Loucy (cell line): Measurements from ENCODE around the gene PPP2R2B.

Experiments used
- H2AFZ ChIP-seq: fragments of 200-600 bp; sonication (generic); 2 replicates; pipeline ENCODE4 v1.6.0; 2016; ENCODE audit warnings: antibody characterized with exemption, mild to moderate bottlenecking, low read length, moderate library complexity
- H3F3A ChIP-seq: fragments of 200-600 bp; 2 replicates; pipeline ENCODE4 v1.6.0; 2016; ENCODE audit warnings: antibody characterized with exemption, low read depth, mild to moderate bottlenecking
- H3K27me3 ChIP-seq: fragments of 200-600 bp; sonication (generic); 2 replicates; pipeline ENCODE4 v1.6.1; 2014; ENCODE audit warnings: low read length, mild to moderate bottlenecking; ENCODE audit not compliant: insufficient read depth, poor library complexity, severe bottlenecking
- H3K36me3 ChIP-seq: fragments of 200-600 bp; sonication (generic); 2 replicates; pipeline ENCODE4 v1.6.1; 2016; ENCODE audit warnings: low read length; ENCODE audit not compliant: insufficient read depth
- H3K4me1 ChIP-seq: fragments of 200-600 bp; sonication (generic); 2 replicates; pipeline ENCODE4 v1.5.1; 2014; ENCODE audit warnings: low read length, mild to moderate bottlenecking; ENCODE audit not compliant: insufficient read depth, poor library complexity, severe bottlenecking
- H3K4me2 ChIP-seq: fragments of 200-600 bp; sonication (generic); 2 replicates; pipeline ENCODE4 v1.6.0; 2014; ENCODE audit warnings: antibody characterized with exemption, low read length, low read depth, mild to moderate bottlenecking; ENCODE audit not compliant: poor library complexity, severe bottlenecking
- H3K4me3 ChIP-seq: fragments of 200-600 bp; sonication (generic); 2 replicates; pipeline ENCODE4 v1.5.1; 2014; ENCODE audit warnings: low read length, mild to moderate bottlenecking, mixed read lengths; ENCODE audit not compliant: poor library complexity, severe bottlenecking
- H3K79me2 ChIP-seq: fragments of 200-600 bp; sonication (generic); 2 replicates; pipeline ENCODE4 v1.6.1; 2014; ENCODE audit warnings: low read length; ENCODE audit not compliant: insufficient read depth
- H3K9ac ChIP-seq: fragments of 200-600 bp; sonication (generic); 2 replicates; pipeline ENCODE4 v1.6.0; 2014; ENCODE audit warnings: mild to moderate bottlenecking, low read depth, low read length, moderate library complexity; ENCODE audit not compliant: poor library complexity, severe bottlenecking
- H3K9me2 ChIP-seq: fragments of 200-600 bp; sonication (generic); replicated peaks from 2 replicates; pipeline ENCODE4 v1.6.1; 2016; ENCODE audit warnings: low read depth, low read length, mixed read lengths
- H3K9me3 ChIP-seq: fragments of 200-600 bp; sonication (generic); 2 replicates; pipeline ENCODE4 v1.6.1; 2014; ENCODE audit warnings: mild to moderate bottlenecking, antibody characterized with exemption, low read length, low read depth; ENCODE audit not compliant: insufficient read depth
- H4K20me1 ChIP-seq: fragments of 200-600 bp; sonication (generic); 2 replicates; pipeline ENCODE4 v1.6.0; 2014; ENCODE audit warnings: antibody characterized with exemption, low read length, mild to moderate bottlenecking; ENCODE audit not compliant: insufficient read depth, poor library complexity, severe bottlenecking
- CTCF ChIP-seq: fragments of 200-600 bp; sonication (generic); conservative IDR thresholded peaks from 2 replicates; pipeline ENCODE4 v1.5.1; 2014; ENCODE audit warnings: mild to moderate bottlenecking, antibody characterized with exemption, low read length
- EZH2phosphoT487 ChIP-seq: fragments of 200-600 bp; IDR thresholded peaks from 2 replicates; pipeline ENCODE4 v1.6.1; 2018; ENCODE audit warnings: antibody characterized with exemption, mild to moderate bottlenecking, moderate library complexity, borderline replicate concordance

Gene PPP2R2B

GRCh38 chr5:146726020-146726419, 152.5 kb downstream of the PPP2R2B start:
- H3K36me3 ChIP-seq, result no peaks in the 10 kb centered on the region
- no peaks in the 10 kb centered on the region for H3F3A ChIP-seq
- no peaks in the 10 kb centered on the region for H3K79me2 ChIP-seq
- H3K4me1 ChIP-seq, result no peaks in the 10 kb centered on the region
- no peaks in the 10 kb centered on the region for H3K9me2 ChIP-seq
- no peak overlapping the region for H3K4me3 ChIP-seq
- TF ChIP-seq EZH2phosphoT487, result no peak
- TF ChIP-seq CTCF, result no peak
- H3K4me2 ChIP-seq, result no peak overlapping the region
- no peaks in the 10 kb centered on the region for H3K27me3 ChIP-seq
- H3K9me3 ChIP-seq, result no peaks in the 10 kb centered on the region
- no peak overlapping the region for H3K9ac ChIP-seq
- H2AFZ ChIP-seq, result no peak overlapping the region
- H4K20me1 ChIP-seq, result no peaks in the 10 kb centered on the region

GRCh38 chr5:146725025-146725424, 153.5 kb downstream of the PPP2R2B start:
- Histone ChIP-seq H3F3A (no peaks in the 10 kb centered on the region), H3K9ac (no peak overlapping the region), H3K4me3 (no peak overlapping the region), H3K36me3 (no peaks in the 10 kb centered on the region), H3K79me2 (no peaks in the 10 kb centered on the region), H3K27me3 (no peaks in the 10 kb centered on the region), H2AFZ (no peak overlapping the region), H3K4me1 (no peaks in the 10 kb centered on the region), H3K4me2 (no peak overlapping the region), H3K9me3 (no peaks in the 10 kb centered on the region), H4K20me1 (no peaks in the 10 kb centered on the region), H3K9me2 (no peaks in the 10 kb centered on the region)
- TF ChIP-seq EZH2phosphoT487 (no peak), CTCF (no peak)

- no peak for TF ChIP-seq CTCF
- no peak for TF ChIP-seq EZH2phosphoT487
- Histone ChIP-seq H3K36me3 (no peaks in the 10 kb centered on the region), H3K4me3 (no peak overlapping the region), H3K27me3 (no peaks in the 10 kb centered on the region), H3K9me3 (no peaks in the 10 kb centered on the region), H3K4me1 (no peaks in the 10 kb centered on the region), H3F3A (no peaks in the 10 kb centered on the region), H4K20me1 (no peaks in the 10 kb centered on the region), H3K4me2 (no peak overlapping the region), H3K9ac (no peak overlapping the region), H2AFZ (no peak overlapping the region), H3K79me2 (no peaks in the 10 kb centered on the region), H3K9me2 (no peaks in the 10 kb centered on the region)
Observed at GRCh38 chr5:146722361-146722779, 156.2 kb downstream of the PPP2R2B start.
